Natural killer cell (primary cell): Measurements from ENCODE around the gene SETD7. TPM values are rescaled to one million over a fixed set of nuclear protein-coding genes. Genes with fewer than 3 reads are reported as not detected.
A peak's percentile ranks its signal among the peaks of the same experiment; 100 is the strongest.

ENCODE experiments used
- ATAC-seq, 3 donors: fragments of 150-1000 bp in 2 of 3; fragments of 200-7000 bp in 1 of 3; cut with Tn5 transposase; 1 replicate in 1 of 3; 2 replicates in 2 of 3; pipeline ENCODE4 v1.10.0; 2021; ENCODE audit warnings: mild to moderate bottlenecking in 2 of 3, moderate library complexity in 2 of 3
- DNase-seq, 2 donors: peaks; one replicate each; pipeline versions ENCODE4 v3.0.0 to v3.0.0-alpha.2; 2013 to 2021; ENCODE audit warnings: mixed read lengths in 1 of 2
- H3K27ac ChIP-seq: one replicate; pipeline ENCODE4 v1.5.1; 2013; ENCODE audit warnings: mild to moderate bottlenecking, low read length
- H3K27me3 ChIP-seq: one replicate; pipeline ENCODE4 v1.6.1; 2013; ENCODE audit warnings: low read length; ENCODE audit not compliant: control insufficient read depth, insufficient read depth
- H3K36me3 ChIP-seq: one replicate; pipeline ENCODE4 v1.6.1; 2013; ENCODE audit warnings: low read length; ENCODE audit not compliant: control insufficient read depth, insufficient read depth
- H3K4me1 ChIP-seq: one replicate; pipeline ENCODE4 v1.6.1; 2013; ENCODE audit warnings: low read length; ENCODE audit not compliant: control insufficient read depth, insufficient read depth
- H3K4me3 ChIP-seq: one replicate; pipeline ENCODE4 v1.5.1; 2013; ENCODE audit warnings: low read length
- H3K9me3 ChIP-seq: one replicate; pipeline ENCODE4 v1.6.1; 2013; ENCODE audit warnings: low read length; ENCODE audit not compliant: control insufficient read depth, insufficient read depth
- H3K27ac Mint-ChIP-seq, 2 donors: one replicate each; pipeline ENCODE4 v1.8.0; 2022; ENCODE audit warnings: mild to moderate bottlenecking in 2 of 2, mixed read lengths in 2 of 2, moderate library complexity in 1 of 2
- H3K27me3 Mint-ChIP-seq, 2 donors: one replicate each; pipeline ENCODE4 v1.8.0; 2022; ENCODE audit warnings: low read depth in 2 of 2, mixed read lengths in 2 of 2
- H3K36me3 Mint-ChIP-seq: one replicate; pipeline ENCODE4 v1.8.0; 2022; ENCODE audit warnings: mixed read lengths
- H3K4me1 Mint-ChIP-seq, 2 donors: one replicate each; pipeline ENCODE4 v1.8.0; 2022; ENCODE audit warnings: mixed read lengths in 2 of 2
- H3K4me3 Mint-ChIP-seq: one replicate; pipeline ENCODE4 v1.8.0; 2022; ENCODE audit warnings: mild to moderate bottlenecking, moderate library complexity, mixed read lengths
- H3K9me3 Mint-ChIP-seq, 2 donors: one replicate each; pipeline ENCODE4 v1.8.0; 2022; ENCODE audit warnings: mixed read lengths in 2 of 2
- CTCF ChIP-seq: fragments of 200-600 bp; IDR thresholded peaks from one replicate; pipeline ENCODE4 v1.8.0; 2022; ENCODE audit warnings: antibody characterized with exemption
- WGBS: methylation state at CpG from one replicate; pipeline ENCODE4 v1.1.7; 2013; ENCODE audit warnings: missing lambda C conversion rate; ENCODE audit not compliant: insufficient coverage; 5-methylcytosine and 5-hydroxymethylcytosine counted together
- intact Hi-C: fragments of 100-400 bp; cut with micrococcal nuclease; formaldehyde crosslinking; loops from one replicate; pipeline ENCODE4 v1.14.2; 2022
- total RNA-seq, 4 donors: library from RNA; stranded (reverse); fragments of 120-200 nt in 1 of 4; gene quantifications; one replicate each; pipeline versions ENCODE4 v1.2.3 to v1.2.4, GENCODE V29; 2013 to 2022

The SETD7 gene
- total RNA-seq, 3 donors from 2014 or later (not counting 1 experiment from before 2014, with no cell fraction given), result 2.6 to 4.1 (median 3.3) TPM

DNA sequence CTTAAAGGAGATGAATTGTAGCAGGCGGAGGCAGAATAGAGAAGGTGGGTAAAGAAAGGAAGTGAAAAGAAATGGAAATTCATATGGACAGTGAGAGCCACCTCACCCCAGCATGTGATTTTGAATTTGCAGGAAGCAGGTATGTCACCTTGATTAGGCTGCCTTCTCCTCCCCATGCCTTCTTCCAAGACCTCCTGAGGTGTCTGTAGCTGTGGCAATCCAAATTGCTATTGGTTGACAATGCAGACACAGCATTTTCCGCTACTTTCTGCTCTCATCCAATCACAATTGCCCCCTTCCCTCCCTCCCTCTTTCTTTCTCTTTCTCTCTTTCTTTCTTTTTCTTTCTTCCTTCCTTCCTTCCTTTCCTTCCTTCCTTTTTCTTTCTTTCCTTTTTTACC is 63.6 kb downstream of the SETD7 start:
- intact Hi-C loops, result no loop called here
- H3K27me3 Mint-ChIP-seq, result peaks cover 6% of the 10 kb centered on the region in 2 donors

DNA sequence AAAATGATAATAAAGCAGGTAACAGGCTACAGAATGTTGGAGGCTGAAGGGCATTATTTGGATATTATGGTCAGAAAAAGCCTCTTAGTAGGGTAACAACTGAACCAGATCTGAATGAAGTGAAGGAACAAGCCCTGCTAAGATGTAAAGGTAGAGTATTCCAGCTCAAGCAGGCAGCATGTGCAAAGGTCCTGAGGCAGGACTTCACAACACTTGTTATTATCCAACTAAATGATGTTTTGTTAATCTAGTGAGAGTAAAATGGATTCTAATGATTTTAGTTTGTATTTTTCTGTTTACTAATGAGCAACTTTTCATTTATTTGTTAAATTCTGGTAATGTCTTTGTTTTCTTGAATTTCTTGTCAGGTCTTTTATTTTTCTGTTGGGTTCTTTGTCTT is 66.4 kb downstream of the SETD7 start:
- Histone ChIP-seq H3K4me3 (no peak overlapping the region), H3K27ac (no peak overlapping the region), H3K9me3 (no peaks in the 10 kb centered on the region), H3K36me3 (no peaks in the 10 kb centered on the region), H3K4me1 (no peaks in the 10 kb centered on the region), H3K27me3 (no peaks in the 10 kb centered on the region)
- TF ChIP-seq CTCF, result no peak
- no peak for DNase-seq
- intact Hi-C loops, result no loop called here
- peaks cover 0 to 6% of the 10 kb centered on the region in 2 donors for H3K27me3 Mint-ChIP-seq
- no peaks in the 10 kb centered on the region for H3K36me3 Mint-ChIP-seq
- no peaks in the 10 kb centered on the region for H3K9me3 Mint-ChIP-seq
- ATAC-seq, result no peak
- no peaks in the 10 kb centered on the region for H3K4me1 Mint-ChIP-seq
- H3K4me3 Mint-ChIP-seq, result no peak overlapping the region
- no peak overlapping the region for H3K27ac Mint-ChIP-seq

More for the DNA sequence above, 63.6 kb downstream of the SETD7 start:
- H3K4me3 Mint-ChIP-seq, result no peak overlapping the region
- Histone ChIP-seq H3K4me3 (no peak overlapping the region), H3K4me1 (no peaks in the 10 kb centered on the region), H3K27ac (no peak overlapping the region), H3K36me3 (no peaks in the 10 kb centered on the region), H3K9me3 (no peaks in the 10 kb centered on the region), H3K27me3 (no peaks in the 10 kb centered on the region)
- no peaks in the 10 kb centered on the region for H3K36me3 Mint-ChIP-seq
- TF ChIP-seq CTCF, result no peak
- 99% methylated on average over 2 of the region's 2 CpGs for WGBS
- ATAC-seq, result no peak
- no peak overlapping the region for H3K27ac Mint-ChIP-seq
- H3K4me1 Mint-ChIP-seq, result no peaks in the 10 kb centered on the region
- DNase-seq, result no peak
- no peaks in the 10 kb centered on the region for H3K9me3 Mint-ChIP-seq

GRCh38 chr4:139488442-139488841 is 67.6 kb downstream of the SETD7 start:
- no peaks in the 10 kb centered on the region for H3K36me3 ChIP-seq
- TF ChIP-seq CTCF, result no peak
- Mint-ChIP-seq H3K4me3 (no peak overlapping the region), H3K9me3 (no peaks in the 10 kb centered on the region), H3K36me3 (no peaks in the 10 kb centered on the region), H3K4me1 (no peaks in the 10 kb centered on the region), H3K27me3 (peaks cover 0 to 6% of the 10 kb centered on the region in 2 donors), H3K27ac (no peak overlapping the region)
- H3K9me3 ChIP-seq, result no peaks in the 10 kb centered on the region
- intact Hi-C loops, result no loop called here
- DNase-seq (no peak), ATAC-seq (no peak)
- H3K4me1 ChIP-seq, result no peaks in the 10 kb centered on the region
- WGBS, result 81% methylated on average over 3 of the region's 3 CpGs
- no peaks in the 10 kb centered on the region for H3K27me3 ChIP-seq
- no peak overlapping the region for H3K4me3 ChIP-seq
- no peak overlapping the region for H3K27ac ChIP-seq

DNA sequence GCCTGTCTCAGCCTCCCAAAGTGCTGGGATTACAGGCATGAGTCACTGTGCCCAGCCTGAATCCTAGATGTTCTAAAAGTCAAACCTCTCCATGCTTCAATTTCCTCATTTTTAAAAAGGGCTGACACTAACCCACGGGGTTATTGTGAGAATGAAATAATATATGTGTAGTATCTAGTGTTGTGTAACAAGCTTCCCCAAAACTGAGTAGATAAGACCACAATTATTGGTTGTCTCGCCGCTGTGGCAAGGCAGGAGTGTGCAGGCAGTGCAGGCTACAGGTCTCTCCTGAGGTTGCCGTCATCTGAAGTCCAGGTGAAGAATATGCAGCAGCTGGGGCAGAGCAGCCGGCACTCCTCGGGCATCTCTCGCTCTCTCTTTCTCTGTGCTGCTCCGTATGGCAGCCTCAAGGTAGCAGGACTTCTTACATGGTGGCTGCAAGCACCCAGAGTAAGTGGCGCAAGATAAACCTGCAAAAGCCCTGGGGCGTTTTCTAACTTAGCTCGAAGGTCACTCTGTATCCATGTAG is 71.2 kb downstream of the SETD7 start:
- 76% methylated on average over 11 of the region's 11 CpGs for WGBS
- no peaks in the 10 kb centered on the region for H3K36me3 Mint-ChIP-seq

More for the DNA sequence above, 71.2 kb downstream of the SETD7 start:
- Histone ChIP-seq H3K27me3 (no peaks in the 10 kb centered on the region), H3K27ac (no peak overlapping the region), H3K4me1 (no peaks in the 10 kb centered on the region), H3K4me3 (no peak overlapping the region), H3K36me3 (no peaks in the 10 kb centered on the region), H3K9me3 (no peaks in the 10 kb centered on the region)
- Mint-ChIP-seq H3K4me1 (no peaks in the 10 kb centered on the region), H3K27ac (no peak overlapping the region), H3K4me3 (no peak overlapping the region), H3K9me3 (no peaks in the 10 kb centered on the region), H3K27me3 (no peaks in the 10 kb centered on the region)
- intact Hi-C loops, result no loop called here
- peak in 1 of 3 donors; percentile 7 for ATAC-seq
- TF ChIP-seq CTCF, result no peak
- no peak for DNase-seq
